Measurements from ENCODE around the gene TM9SF2. TPM values are rescaled to one million over a fixed set of nuclear protein-coding genes. Genes with fewer than 3 reads are reported as not detected.

TM9SF2 gene
- total RNA-seq, 4 donors from 2014 or later = 27.9 to 171 (median 116) TPM

GRCh38 chr13:99469041-99469440 lies 32.2 kb upstream of the TM9SF2 start:
- intact Hi-C loops (cut with DNase I; ENCODE audit: low total_unique reads) (no loop called here), in situ Hi-C loops (cut with MboI; ENCODE audit: low pct_ligation_motif_present in 1 of 4, low pct_unique_long_range_greater_than_20kb in 1 of 4, low sequenced_read_pairs in 3 of 4) (no loop called here)
- Histone ChIP-seq H3K27ac (no peak overlapping the region), H3K4me3 (no peak overlapping the region), H3K27me3 (no peaks in the 10 kb centered on the region), H3K9me3 (no peaks in the 10 kb centered on the region), H3K4me1 (no peaks in the 10 kb centered on the region), H3K36me3 (no peaks in the 10 kb centered on the region)
- 60 to 81% methylated on average over 2 of the region's 2 CpGs for WGBS, 2 donors (ENCODE audit: low coverage in 1 of 2)
- TF ChIP-seq POLR2A (IDR thresholded peaks at IDR 0.05) (no peak), POLR2AphosphoS5 (IDR thresholded peaks at IDR 0.05) (no peak), CTCF (IDR thresholded peaks at IDR 0.05) (no peak), EP300 (IDR thresholded peaks at IDR 0.05; ENCODE audit: low read depth) (no peak)
- DNase-seq = no peak

- Histone ChIP-seq H3K27me3 (no peaks in the 10 kb centered on the region), H3K36me3 (no peaks in the 10 kb centered on the region), H3K27ac (no peak overlapping the region), H3K4me3 (no peak overlapping the region), H3K4me1 (no peaks in the 10 kb centered on the region), H3K9me3 (no peaks in the 10 kb centered on the region)
- TF ChIP-seq POLR2A (IDR thresholded peaks at IDR 0.05) = no peak
- TF ChIP-seq POLR2AphosphoS5 (IDR thresholded peaks at IDR 0.05) = no peak
- no peak for TF ChIP-seq CTCF (IDR thresholded peaks at IDR 0.05)
- no peak for TF ChIP-seq EP300 (IDR thresholded peaks at IDR 0.05; ENCODE audit: low read depth)
- no peak for DNase-seq
- in situ Hi-C loops (cut with MboI; ENCODE audit: low pct_ligation_motif_present in 1 of 4, low pct_unique_long_range_greater_than_20kb in 1 of 4, low sequenced_read_pairs in 3 of 4) = no loop called here
- intact Hi-C loops (cut with DNase I; ENCODE audit: low total_unique reads) = no loop called here
- 62 to 72% methylated on average over 1 to 6 of the region's 6 CpGs for WGBS, 2 donors (ENCODE audit: low coverage in 1 of 2)
Observed at GRCh38 chr13:99470027-99470426, 31.2 kb upstream of the TM9SF2 start.

GRCh38 chr13:99471221-99472121 lies 29.8 kb upstream of the TM9SF2 start:
- Histone ChIP-seq H3K36me3 (no peaks in the 10 kb centered on the region), H3K9me3 (no peaks in the 10 kb centered on the region), H3K27me3 (no peaks in the 10 kb centered on the region), H3K27ac (no peak overlapping the region), H3K4me1 (no peaks in the 10 kb centered on the region), H3K4me3 (no peak overlapping the region)
- in situ Hi-C loops (cut with MboI; ENCODE audit: low pct_ligation_motif_present in 1 of 4, low pct_unique_long_range_greater_than_20kb in 1 of 4, low sequenced_read_pairs in 3 of 4) = no loop called here
- no peak for TF ChIP-seq CTCF (IDR thresholded peaks at IDR 0.05)
- no peak for TF ChIP-seq EP300 (IDR thresholded peaks at IDR 0.05; ENCODE audit: low read depth)
- no peak for TF ChIP-seq POLR2AphosphoS5 (IDR thresholded peaks at IDR 0.05)
- no peak for TF ChIP-seq POLR2A (IDR thresholded peaks at IDR 0.05)
- no peak for DNase-seq
- 52 to 53% methylated on average over 2 to 3 of the region's 3 CpGs for WGBS, 2 donors (ENCODE audit: low coverage in 1 of 2)
- intact Hi-C loops (cut with DNase I; ENCODE audit: low total_unique reads) = no loop called here

- H3K4me1 ChIP-seq = no peaks in the 10 kb centered on the region
- TF ChIP-seq POLR2AphosphoS5 (IDR thresholded peaks at IDR 0.05) (no peak), POLR2A (IDR thresholded peaks at IDR 0.05) (no peak), CTCF (IDR thresholded peaks at IDR 0.05) (no peak), EP300 (IDR thresholded peaks at IDR 0.05; ENCODE audit: low read depth) (no peak)
- no peaks in the 10 kb centered on the region for H3K27me3 ChIP-seq
- no peak overlapping the region for H3K4me3 ChIP-seq
- DNase-seq = no peak
- in situ Hi-C loops (cut with MboI; ENCODE audit: low pct_ligation_motif_present in 1 of 4, low pct_unique_long_range_greater_than_20kb in 1 of 4, low sequenced_read_pairs in 3 of 4) = no loop called here
- intact Hi-C loops (cut with DNase I; ENCODE audit: low total_unique reads) = no loop called here
- no peaks in the 10 kb centered on the region for H3K36me3 ChIP-seq
- WGBS, 2 donors (ENCODE audit: low coverage in 1 of 2) = 40 to 65% methylated on average over 1 of the region's 1 CpG
- H3K9me3 ChIP-seq = no peaks in the 10 kb centered on the region
- no peak overlapping the region for H3K27ac ChIP-seq
Observed at GRCh38 chr13:99472122-99472440, 29.2 kb upstream of the TM9SF2 start.

All from transverse colon (tissue), 4 donors.